Endothelial cell (in vitro differentiated cells): ENCODE measurements around the gene TSHZ2. TPM values are rescaled to one million over a fixed set of nuclear protein-coding genes. Genes with fewer than 3 reads are reported as not detected.

ENCODE experiments used
- DNase-seq: peaks from one replicate; pipeline ENCODE4 v3.0.0; 2021; ENCODE audit warnings: low spot score
- H3K27ac Mint-ChIP-seq: one replicate; pipeline ENCODE4 v1.8.0; 2021; ENCODE audit warnings: mixed read lengths, inconsistent platforms; ENCODE audit not compliant: unreplicated experiment
- H3K27me3 Mint-ChIP-seq: one replicate; pipeline ENCODE4 v1.8.0; 2021; ENCODE audit warnings: mild to moderate bottlenecking, moderate library complexity, mixed read lengths, inconsistent platforms; ENCODE audit not compliant: unreplicated experiment
- H3K36me3 Mint-ChIP-seq: one replicate; pipeline ENCODE4 v1.8.0; 2021; ENCODE audit warnings: mild to moderate bottlenecking, low read depth, mixed read lengths, inconsistent platforms; ENCODE audit not compliant: unreplicated experiment
- H3K4me1 Mint-ChIP-seq: one replicate; pipeline ENCODE4 v1.8.0; 2021; ENCODE audit warnings: mild to moderate bottlenecking, mixed read lengths, inconsistent platforms; ENCODE audit not compliant: unreplicated experiment
- H3K4me3 Mint-ChIP-seq: one replicate; pipeline ENCODE4 v1.8.0; 2021; ENCODE audit warnings: mild to moderate bottlenecking, mixed read lengths, inconsistent platforms; ENCODE audit not compliant: unreplicated experiment
- H3K9me3 Mint-ChIP-seq: one replicate; pipeline ENCODE4 v1.8.0; 2021; ENCODE audit warnings: mixed read lengths, inconsistent platforms; ENCODE audit not compliant: unreplicated experiment
- total RNA-seq: library from RNA; stranded (reverse); fragmentation: NEBNext Ultra II Directional; extraction: Animal tissue kit (Norgen Biotek cat#: 25700); gene quantifications from one replicate; pipeline ENCODE4 v1.2.1, GENCODE V29; 2021; ENCODE audit not compliant: unreplicated experiment
- TF ChIP-seq, protein P1 (sequence below): fragments of 200-600 bp; sonication (generic); IDR thresholded peaks from one replicate; pipeline ENCODE4 v1.5.0; 2021; ENCODE audit warnings: antibody characterized with exemption; ENCODE audit not compliant: unreplicated experiment

TSHZ2 gene
- total RNA-seq, 1 donor from 2014 or later, result 2.3 TPM

GRCh38 chr20:53180928-53181362, 208.8 kb downstream of the TSHZ2 start:
- TF ChIP-seq, protein P1, sequence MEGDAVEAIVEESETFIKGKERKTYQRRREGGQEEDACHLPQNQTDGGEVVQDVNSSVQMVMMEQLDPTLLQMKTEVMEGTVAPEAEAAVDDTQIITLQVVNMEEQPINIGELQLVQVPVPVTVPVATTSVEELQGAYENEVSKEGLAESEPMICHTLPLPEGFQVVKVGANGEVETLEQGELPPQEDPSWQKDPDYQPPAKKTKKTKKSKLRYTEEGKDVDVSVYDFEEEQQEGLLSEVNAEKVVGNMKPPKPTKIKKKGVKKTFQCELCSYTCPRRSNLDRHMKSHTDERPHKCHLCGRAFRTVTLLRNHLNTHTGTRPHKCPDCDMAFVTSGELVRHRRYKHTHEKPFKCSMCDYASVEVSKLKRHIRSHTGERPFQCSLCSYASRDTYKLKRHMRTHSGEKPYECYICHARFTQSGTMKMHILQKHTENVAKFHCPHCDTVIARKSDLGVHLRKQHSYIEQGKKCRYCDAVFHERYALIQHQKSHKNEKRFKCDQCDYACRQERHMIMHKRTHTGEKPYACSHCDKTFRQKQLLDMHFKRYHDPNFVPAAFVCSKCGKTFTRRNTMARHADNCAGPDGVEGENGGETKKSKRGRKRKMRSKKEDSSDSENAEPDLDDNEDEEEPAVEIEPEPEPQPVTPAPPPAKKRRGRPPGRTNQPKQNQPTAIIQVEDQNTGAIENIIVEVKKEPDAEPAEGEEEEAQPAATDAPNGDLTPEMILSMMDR, result no peak
- no peaks in the 10 kb centered on the region for H3K36me3 Mint-ChIP-seq
- H3K27ac Mint-ChIP-seq, result no peak overlapping the region
- no peaks in the 10 kb centered on the region for H3K27me3 Mint-ChIP-seq
- DNase-seq, result no peak
- H3K4me1 Mint-ChIP-seq, result peaks cover 15% of the 10 kb centered on the region
- no peak overlapping the region for H3K4me3 Mint-ChIP-seq
- H3K9me3 Mint-ChIP-seq, result no peaks in the 10 kb centered on the region

DNA sequence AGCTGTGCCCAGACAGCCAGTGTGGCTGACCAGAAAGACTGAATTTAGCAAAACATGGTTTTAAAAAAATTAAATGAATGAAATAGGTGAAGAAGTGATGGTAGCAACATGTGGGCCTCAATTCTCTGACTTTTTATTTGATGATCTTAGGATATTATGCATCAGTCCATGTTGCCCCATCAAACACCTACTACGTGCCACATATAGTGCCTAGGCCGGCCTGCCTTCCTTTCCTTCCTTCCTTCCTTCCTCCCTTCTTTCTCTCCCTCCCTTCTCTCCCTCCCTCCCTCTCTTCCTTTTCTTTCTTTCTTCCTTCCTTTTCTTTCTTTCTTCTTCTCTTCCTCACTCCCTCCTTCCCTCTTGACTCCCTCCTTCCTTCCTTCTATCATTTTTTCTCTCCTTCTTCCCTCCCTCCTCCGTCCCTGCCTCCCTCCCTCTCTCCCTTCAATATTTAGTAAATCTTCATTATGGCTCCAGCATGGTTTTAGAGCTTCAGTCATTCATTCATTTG, 209.8 kb downstream of the TSHZ2 start:
- TF ChIP-seq, protein P1, result no peak
- no peaks in the 10 kb centered on the region for H3K27me3 Mint-ChIP-seq
- no peak for DNase-seq
- no peak overlapping the region for H3K27ac Mint-ChIP-seq
- no peaks in the 10 kb centered on the region for H3K36me3 Mint-ChIP-seq
- no peaks in the 10 kb centered on the region for H3K9me3 Mint-ChIP-seq
- no peak overlapping the region for H3K4me3 Mint-ChIP-seq
- peaks cover 12% of the 10 kb centered on the region for H3K4me1 Mint-ChIP-seq

GRCh38 chr20:53183181-53183580, 211.0 kb downstream of the TSHZ2 start:
- no peak for DNase-seq
- H3K27ac Mint-ChIP-seq, result no peak overlapping the region
- H3K4me3 Mint-ChIP-seq, result no peak overlapping the region

DNA sequence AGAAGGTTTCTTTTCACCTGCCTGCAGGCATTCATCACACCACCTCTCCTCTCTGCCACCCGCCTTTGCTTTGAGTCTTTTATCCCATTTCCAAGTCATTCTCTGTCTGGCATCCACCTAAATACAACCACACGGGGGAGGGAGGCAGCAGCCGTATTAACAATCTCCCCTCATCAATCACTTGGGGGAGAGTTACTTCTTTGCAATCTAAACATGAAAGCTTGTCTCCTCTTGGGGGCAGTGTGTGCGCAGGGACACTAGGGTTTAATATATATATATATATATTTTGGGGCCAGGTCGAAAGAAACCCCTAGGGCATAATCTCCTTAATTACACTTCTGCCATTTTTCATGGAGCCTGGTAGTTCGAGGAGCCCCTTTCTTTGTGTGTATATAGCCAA, 214.5 kb downstream of the TSHZ2 start:
- Mint-ChIP-seq H3K9me3 (no peaks in the 10 kb centered on the region), H3K4me1 (peaks cover 5% of the 10 kb centered on the region), H3K27ac (no peak overlapping the region), H3K27me3 (no peaks in the 10 kb centered on the region), H3K4me3 (no peak overlapping the region), H3K36me3 (no peaks in the 10 kb centered on the region)
- TF ChIP-seq, protein P1, result no peak
- no peak for DNase-seq

More at GRCh38 chr20:53183181-53183580, 211.0 kb downstream of the TSHZ2 start:
- Mint-ChIP-seq H3K9me3 (no peaks in the 10 kb centered on the region), H3K27me3 (no peaks in the 10 kb centered on the region), H3K4me1 (peaks cover 12% of the 10 kb centered on the region), H3K36me3 (no peaks in the 10 kb centered on the region)
- TF ChIP-seq, protein P1, result no peak

DNA sequence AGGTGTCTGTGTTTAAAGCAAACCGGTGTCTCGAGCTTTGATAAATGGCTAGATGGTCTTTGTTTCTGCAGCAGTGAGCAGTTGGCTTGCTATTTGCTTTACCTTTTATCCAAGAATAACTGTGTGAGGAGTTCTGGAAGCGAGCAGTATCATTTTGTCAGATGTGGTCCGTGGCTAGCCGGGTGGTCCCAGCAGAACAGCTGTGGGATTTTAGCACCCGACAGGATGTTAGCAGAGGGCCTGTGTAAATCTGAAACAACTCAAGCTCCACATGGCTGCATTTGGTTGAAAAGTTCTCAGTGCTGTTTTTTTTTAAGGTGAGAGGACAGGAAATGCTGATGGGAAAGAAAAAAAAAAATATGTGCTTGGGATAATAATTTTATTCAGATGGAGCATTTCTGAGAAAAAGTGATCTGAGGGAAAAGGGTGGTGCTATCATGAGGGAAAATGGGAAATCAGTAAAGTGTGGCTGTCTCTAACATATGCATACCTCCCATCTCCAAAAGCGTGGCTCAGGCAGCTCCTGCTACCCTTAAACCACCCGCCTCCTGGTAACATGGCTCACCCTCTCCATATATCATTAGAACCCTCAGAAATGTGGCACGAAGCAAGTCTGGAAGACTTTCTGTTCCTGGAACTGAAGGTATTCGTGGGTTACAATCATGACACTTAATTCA, 215.4 kb downstream of the TSHZ2 start:
- Mint-ChIP-seq H3K27ac (no peak overlapping the region), H3K36me3 (no peaks in the 10 kb centered on the region), H3K9me3 (no peaks in the 10 kb centered on the region), H3K4me3 (no peak overlapping the region), H3K27me3 (no peaks in the 10 kb centered on the region), H3K4me1 (peaks cover 5% of the 10 kb centered on the region)
- no peak for DNase-seq
- TF ChIP-seq, protein P1, result no peak
